EH (cell line): ENCODE data around the gene ELMOD1.
"Not testable (repeated sequence)": the region's sequence is repeated elsewhere in the genome, so short reads cannot be mapped to it uniquely, and the experiment has no call there.

ENCODE experiments used
- DNase-seq: peaks from one replicate; pipeline ENCODE4 v3.0.0-alpha.2; 2015; ENCODE audit warnings: low read depth

ELMOD1 gene

DNA sequence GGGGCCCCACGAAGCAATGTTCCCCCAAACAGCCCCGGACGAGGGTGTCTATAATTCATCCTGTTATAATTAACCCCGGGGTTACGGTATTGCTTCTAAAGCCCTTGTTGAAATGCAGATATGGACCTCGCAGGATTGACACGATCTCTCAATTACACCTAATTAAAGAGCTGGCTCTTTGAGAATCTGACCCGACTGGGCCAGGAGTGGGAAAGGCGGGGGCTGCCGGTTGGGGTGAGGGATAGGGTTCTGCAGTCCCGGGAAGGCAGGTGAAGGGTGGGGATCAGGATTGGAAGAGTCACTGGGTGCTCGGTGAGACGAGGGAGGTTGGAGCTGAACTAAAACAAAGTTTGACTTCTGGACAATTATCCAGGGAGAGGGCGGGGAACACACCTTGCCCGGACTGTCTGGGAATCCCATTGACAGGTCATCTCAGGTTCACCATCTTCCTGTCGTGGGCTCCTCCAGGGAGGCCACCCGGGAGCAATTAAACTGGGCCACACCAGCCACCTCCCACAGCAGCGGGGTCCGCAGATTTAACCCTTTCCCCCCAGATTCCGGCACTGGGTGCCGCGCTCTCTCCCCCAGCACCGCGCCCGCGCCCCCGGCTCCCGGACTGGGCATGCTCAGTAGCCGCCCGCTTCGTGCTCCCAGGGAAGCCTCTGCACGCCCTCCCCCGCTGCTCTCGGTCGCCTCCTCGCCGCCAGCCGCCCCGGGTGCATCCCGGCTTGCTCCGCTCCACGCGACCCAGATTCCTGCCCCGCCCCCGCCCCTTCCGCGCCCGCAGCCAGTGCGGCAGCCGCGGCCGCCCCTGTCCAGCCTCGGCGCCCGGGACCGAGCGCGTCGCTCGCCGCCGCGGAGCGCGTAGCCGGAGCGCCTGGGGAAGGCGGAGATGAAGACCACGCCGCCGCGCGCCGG lies at the start of gene ELMOD1:
Gene ELMOD1, plus strand, starts transcription at position 688 of the 918 bp plus-strand sequence. CDS start 27,043 bp downstream, outside the sequence.
- peak; percentile 49 for DNase-seq

DNA sequence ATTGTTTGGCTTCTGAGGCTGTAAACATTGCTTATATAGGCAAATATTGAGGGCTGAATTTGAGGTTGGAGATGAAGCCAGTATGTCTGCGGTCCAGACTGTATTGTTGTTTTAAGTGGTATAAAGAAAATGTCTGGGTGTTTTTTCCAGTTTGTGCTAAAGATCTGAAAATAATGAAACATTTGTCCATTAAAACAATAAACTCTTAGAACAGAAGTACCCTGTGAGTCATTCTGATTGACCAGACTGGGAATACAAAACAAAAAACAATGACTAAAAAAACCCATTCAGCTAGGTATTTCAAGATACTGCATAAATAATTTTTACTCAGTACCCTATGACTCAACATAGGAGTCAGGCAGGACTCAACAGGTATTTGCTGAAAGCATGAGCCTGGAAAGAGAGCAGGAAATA lies 45.8 kb upstream of the ELMOD1 start:
- DNase-seq, result peak; percentile 55

DNA sequence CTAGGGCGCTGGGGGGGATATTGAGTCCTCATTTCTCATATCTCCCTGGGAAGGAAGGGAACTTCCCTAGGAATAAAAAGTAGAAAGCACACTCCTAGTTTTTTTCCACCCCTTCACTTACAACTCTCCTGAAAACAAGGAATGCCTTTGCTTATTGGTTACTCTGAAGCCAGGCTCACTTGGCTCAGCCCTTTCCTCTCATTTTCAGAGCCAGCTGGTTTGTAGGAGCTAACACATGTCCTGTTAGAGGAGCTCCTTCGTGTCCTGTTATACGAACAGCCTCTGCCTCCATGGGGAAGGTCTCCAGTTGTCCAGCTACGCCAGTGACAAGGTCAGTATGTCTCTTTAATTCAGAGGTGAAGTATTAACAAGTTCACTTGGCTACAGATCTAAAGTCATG lies 43.0 kb upstream of the ELMOD1 start:
- no peak for DNase-seq

DNA sequence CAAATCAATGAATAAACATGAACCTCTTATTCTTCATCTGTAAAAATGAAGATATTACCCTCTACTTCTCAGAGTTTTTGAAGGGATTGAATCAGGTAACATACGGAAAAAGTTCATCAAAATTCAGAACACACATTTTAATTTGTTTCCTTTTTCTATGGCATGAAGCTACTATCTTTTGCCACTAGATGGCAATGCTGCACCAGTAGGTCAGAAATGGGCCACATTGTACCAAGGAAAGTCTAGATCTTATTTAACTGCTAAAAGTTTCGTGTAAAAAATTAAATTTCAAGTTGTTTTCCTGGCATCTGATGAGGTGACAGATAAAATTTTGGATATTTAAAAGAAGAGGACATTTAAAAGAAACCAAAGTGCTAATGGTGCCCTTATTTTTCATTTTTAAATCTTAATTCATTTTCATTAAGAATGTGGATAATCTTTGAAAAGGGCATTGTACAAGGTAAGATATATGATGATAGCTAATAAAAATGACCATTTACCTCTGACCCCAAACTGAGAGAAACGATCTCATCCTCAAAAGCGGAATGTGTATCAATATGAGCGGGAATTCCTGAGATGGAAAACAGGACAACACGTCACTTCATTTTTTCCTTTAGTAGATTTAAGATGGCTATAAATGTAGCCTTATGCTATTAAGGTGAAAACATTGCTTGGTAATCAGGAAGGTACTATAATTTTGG lies 41.5 kb upstream of the ELMOD1 start:
- DNase-seq, result peak; percentile 56

DNA sequence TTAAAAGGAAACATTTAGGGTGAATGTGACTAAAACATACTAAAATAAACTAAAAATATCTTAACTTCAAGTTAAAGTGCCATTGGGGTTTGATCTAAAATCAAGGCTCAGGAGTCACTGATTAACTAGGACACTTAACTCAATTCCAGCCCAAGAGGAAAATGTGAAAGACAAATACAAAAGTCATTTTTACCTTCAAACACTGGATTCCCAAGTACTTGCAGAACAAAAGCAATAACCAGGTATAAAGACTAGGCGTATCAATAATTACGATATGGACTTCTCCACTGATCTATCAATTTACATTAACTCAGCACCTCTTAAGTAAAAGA lies 41.0 kb upstream of the ELMOD1 start:
- DNase-seq, result no peak

DNA sequence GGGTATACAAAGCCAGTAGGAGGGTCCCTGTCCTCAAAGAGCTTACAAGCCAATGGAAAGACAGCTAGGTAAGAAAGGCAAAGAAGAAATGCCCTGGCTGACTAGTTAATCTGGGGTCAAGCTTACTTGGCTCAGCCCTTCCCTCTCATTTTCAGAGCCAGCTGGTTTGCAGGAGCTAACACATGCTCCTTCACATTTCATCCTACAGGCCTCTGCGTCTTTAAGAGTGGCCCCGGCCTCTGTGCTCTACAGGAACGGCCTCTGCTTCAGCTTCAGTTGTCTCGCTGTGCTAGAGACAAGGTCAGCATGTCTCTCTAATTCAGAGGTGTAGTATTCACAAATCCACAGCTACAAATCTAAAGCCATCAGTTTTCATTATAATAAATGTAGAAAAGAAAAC lies 40.6 kb upstream of the ELMOD1 start:
- no peak for DNase-seq

DNA sequence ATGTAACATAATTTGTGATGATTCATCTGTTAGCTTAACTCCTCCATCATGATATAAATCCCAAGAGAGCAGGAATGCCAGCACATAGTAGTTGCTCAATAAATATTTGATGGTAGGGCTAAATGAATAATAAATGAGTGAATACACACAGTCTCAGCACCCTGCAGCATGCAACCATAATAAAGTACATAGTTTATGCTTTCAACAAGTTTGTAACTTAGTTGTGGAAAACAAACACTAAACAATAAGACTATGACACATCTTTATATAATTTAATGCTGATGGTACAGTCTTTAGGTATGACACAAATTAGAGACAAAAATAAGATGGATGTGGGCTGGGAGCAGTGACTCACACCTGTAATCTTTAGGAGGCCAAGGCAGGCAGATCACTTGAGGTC lies 29.3 kb upstream of the ELMOD1 start:
- DNase-seq, result peak; percentile 78

DNA sequence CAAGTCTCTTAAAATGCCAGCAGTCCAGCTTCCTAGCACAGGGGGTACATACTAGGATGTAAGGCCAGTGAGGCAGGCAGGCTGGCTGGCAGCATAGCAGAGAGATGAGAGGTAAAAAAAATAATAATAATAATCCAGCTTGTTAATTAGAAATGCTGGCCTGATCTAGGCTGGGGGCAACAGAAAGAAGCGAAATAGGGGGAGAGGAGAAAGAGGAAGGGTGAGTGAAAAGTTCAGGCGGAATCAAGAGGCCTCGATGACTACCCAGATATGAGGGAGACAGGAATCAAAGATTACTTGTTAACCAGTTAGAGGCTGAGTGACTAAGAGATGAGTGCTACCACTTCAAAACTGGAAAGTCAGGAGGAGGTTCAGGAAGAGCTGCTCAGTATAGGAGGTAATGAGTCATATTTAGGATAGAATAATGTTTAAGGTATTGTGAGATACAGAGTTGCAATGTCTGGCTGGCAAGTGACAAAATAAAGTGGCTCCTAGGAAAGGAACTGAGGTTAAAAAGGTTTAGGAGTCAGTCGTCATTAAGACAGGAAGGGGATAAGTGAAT lies 28.2 kb upstream of the ELMOD1 start:
- DNase-seq, result peak; percentile 82

DNA sequence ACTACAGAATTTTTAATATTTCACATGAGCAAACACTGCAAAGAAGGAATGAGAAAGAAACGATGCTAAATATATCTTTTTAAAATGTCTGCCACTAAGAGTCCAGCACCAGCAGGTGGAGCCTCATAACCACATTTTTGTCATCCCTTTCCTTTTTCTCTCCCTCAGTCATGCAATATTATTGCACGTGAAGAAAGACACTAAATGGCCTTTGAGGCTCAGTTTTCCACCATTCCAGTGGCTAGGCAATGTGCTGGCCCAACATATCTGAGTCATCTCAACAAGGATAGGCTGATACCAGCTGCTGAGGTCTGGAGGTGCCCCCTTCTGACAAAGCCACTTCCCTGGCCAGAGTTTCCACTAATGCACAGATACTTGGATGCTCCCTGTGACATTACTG lies 27.2 kb upstream of the ELMOD1 start:
- DNase-seq, result peak; percentile 74

DNA sequence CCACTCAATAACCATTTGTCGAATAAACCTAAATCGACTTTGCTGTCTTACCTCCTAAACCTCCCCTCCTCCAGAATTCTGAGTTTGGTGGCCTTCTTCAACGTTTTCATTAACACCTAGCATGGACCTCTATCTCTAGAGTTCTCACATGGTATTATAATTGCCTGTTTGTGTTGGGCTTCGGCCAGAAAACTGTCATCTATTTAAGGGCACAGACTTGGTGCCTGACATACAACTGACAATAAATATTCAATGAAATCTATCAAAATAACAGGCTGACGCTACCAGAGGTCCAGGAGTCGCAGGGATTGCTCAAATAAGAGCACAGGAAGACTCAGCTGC lies 26.1 kb upstream of the ELMOD1 start:
- no peak for DNase-seq

DNA sequence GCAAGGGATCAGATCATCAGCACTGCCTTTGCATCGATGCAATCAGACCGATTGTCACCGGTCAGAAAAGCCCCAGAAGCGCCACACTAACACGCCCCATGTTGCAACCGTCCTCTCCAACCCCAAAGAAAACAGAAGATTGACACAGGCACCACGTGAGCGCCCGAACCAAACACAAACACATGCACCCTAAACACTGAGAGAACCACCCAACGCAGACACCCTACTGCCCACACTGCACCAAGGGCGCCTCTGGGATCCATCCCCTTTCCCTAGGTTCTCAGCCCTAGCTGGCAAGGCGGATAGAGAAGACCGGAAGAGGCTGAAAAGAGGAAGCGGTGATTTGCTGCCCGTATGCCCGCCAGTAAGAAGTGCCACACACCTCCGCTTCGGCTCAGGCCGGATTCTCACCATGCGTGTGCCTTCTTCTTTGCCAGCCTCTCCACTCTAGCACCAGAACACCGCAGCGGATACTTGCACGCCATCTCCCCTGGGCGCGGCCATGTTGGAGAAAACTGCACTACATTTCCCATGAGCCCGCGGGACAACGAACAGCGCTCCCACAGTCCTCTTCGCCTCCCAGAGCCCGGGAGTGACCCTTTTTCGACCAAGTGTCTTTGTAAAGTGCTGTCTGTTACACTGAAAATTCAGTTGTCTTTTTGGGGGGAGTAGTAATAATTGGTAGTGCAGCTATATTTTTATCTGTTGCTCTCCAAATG lies 25.6 kb upstream of the ELMOD1 start, which contains the start of gene ALKBH8:
Gene ALKBH8, minus strand, starts transcription at position 517 of the 719 bp plus-strand sequence. CDS start 4,842 bp downstream, outside the sequence.
- DNase-seq, result peak; percentile 71

DNA sequence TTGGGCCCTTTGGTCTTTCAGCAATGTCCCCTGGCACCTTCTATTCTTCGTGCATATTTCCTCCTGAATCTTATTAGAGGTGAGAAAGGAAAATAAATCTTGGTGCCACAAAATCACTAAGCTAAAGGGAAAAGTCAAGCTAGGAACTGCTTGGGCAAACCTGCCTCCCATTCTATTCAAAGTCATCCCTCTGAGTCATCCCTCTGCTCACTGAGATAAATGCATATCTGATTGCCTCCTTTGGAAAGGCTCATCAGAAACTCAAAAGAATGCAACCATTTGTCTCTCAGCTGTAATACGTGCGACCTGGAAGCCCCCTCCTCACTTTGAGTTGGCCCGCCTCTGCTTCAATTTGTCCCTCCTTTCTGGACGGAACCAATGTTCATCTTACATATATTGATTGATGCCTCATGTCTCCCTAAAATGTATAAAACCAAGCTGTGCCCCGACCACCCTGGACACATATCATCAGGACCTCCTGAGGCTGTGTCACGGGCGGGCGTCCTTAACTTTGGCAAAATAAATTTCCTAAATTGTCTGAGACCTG lies 24.9 kb upstream of the ELMOD1 start:
- DNase-seq, result peak; percentile 28

DNA sequence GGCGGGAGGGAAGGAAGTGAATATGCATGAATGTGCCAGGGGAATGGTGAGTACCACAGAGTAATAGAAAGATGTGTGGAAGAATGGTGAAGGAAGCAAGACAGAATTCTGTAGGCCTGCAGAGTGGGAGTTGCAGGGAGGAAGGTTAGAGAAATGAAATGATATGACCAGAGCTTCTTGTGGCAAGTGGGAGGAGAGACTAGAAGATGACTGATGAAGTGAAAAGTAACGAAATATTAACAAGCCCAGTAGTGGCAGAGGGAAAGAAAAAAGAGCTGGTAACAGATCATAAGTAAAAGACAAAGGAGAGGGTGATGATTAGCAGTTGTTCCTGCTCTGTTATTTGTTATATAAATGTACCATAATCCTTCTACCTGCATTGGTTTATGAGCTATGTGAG lies 24.4 kb upstream of the ELMOD1 start:
- no peak for DNase-seq

DNA sequence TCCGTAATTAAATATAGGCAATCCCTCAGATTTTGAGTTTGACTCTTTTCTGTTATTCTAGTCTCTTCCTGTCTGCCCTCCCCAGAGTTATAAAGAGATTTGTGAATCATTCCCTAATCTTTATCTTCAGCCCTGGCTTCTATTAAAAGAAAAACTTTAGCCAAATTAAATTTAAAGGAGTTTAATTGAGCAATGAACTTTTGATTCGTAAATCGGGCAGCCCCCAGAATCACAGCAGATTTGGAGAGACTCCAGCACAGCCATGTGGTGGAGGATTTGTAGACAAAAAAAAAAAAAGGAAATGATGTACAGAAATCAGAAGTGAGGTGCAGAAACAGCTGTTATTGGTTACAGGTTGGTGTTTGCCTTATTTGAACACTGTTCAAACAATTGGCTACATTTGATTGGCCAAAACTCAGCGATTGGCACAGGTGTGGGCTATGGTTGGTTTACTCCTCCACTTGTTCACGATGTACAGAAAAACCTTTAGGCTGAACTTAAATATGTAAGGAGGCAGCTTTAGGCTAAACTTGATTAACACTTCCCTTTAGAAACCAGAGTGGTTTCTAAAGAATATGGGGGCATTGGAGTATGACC lies 23.1 kb upstream of the ELMOD1 start:
- no peak for DNase-seq

DNA sequence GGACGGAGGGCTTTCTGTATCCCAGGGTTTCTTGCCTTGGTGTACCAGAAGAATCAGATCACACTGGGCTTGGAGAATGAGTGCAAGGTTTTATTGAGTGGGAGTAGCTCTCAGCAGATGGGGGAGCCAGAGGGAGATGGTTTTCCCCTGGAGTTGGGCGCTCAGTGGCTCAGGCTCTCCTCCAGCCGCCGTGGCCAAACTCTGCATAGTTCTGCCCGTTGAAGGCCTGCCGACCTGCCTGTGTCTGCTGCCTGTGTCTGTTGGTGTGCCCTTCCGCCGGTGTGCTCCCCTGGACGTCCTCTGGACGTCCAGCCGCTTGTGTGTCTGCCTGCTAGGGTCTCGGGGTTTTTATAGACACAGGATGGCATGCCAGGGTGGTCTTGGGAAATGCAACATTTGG lies 20.9 kb upstream of the ELMOD1 start:
- no peak for DNase-seq

DNA sequence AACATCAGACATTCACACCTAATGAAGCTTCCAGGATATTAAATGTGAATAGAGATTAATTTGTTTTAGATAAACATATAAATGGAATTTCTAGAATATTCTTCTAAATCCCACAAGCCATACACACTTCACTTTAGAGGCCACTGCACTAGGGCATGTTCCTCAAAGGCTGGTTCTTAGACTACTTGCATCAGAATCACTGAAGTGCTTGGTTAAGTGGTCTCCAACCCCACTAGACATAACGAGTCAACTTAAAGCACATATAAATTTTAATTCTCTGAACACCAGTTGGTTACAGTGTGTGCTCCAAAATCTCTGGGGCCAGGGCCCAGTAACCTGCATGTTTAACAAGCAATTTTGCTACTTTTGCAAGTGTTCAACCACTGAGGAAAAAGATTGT lies 17.5 kb upstream of the ELMOD1 start:
- no peak for DNase-seq

DNA sequence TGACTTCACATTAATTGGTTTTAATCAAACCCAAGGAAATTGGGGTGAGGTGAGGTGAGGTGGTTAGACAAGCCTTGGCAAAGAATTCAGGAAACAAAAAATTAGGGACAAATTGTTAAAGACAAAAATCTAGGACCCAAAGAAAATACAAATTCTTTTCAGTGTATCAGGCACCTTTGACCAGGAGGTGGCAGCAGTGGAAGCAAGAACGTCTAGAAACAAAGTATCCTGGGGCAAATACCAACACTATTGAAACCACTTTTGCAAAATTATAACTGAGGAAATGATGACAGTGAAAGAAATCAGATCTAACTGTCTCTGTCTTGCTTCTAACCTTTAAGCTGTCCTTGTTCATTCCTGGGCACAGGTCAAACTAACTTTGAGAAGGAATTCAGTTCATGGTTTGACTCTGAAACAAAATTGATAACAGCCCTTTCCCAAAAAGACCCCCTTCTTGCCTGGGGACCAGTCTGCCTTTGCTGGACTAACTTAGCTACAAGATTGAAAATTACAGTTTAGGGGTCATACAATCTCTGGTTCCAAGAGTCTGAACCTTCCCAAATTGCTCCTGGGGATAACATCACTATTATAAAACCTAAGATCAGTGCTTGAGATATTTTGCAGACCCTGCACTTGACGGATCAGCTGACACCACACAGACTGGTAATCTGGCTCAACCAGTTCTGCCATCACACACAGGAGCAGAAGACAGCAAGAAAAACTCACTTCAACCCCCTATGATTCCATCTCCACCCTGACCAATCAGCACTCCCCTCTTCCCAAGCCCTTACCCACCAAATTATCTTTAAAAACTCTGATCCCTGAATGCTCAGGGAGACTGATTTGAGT lies 14.2 kb upstream of the ELMOD1 start:
- DNase-seq, result peak; percentile 62

DNA sequence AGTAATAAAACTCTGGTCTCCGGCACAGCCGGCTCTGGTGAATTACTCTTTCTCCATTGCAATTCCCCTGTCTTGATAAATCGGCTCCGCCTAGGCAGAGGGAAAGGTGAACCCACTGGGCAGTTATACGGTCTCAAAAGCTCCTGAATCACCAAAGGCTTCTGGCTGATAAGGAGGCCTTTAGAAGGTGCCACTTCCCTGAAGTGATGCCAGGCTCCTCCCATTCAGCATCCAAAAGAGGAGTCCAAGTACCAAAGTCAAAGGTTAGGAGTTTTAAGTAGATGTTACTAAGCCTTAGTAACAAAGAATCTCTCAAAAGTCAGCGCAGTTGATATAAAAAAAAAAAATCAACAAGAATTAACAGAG lies 13.6 kb upstream of the ELMOD1 start:
- DNase-seq, result no peak

DNA sequence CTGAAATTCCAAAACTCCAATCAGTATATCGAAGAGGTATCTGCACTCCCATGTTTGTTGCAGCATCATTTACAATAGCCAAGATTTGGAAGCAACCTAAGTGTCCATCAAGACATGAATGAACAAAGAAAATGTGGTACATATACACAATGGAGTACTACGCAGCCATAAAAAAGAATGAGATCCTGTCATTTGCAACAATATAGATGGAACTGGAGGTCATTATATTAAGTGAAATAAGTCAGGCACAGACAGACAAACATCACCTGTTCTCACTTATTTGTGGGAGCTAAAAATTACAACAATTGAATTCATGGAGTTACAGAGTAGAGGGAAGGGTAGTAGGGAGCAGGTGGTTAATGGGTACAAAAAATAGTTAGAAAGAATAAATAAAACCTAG lies 11.8 kb upstream of the ELMOD1 start:
- DNase-seq, result not testable (repeated sequence)

DNA sequence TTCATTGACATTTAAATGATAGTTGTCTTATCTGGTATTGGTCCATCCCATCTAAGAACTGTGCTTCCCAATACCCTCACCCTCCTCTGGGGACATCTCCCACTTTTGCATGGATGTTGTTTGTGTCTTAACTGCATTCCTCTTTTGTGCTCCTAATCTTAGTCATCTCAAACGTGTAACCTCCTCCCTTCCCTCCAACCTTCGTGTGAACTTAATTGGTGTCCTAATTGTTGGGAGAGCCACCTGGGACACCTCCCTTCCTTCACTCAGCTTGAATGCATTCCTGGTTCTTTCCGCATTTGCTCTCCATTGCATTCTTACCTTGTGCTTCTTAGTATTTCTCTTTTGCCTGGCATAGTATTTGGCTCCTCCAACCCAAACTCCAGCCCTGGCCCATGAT lies 9.8 kb upstream of the ELMOD1 start:
- no peak for DNase-seq
